CD14-positive monocyte (primary cell): Measurements from ENCODE around the gene SPAAR. TPM values are rescaled to one million over a fixed set of nuclear protein-coding genes. Genes with fewer than 3 reads are reported as not detected.

Experiments
- DNase-seq, 3 donors: peaks; one replicate each; pipeline ENCODE4 v3.0.0-alpha.2; 2011 to 2022
- H2AFZ ChIP-seq: 2 replicates; pipeline ENCODE4 v1.6.0; 2012; ENCODE audit warnings: mild to moderate bottlenecking, low read depth, low read length, inconsistent platforms; ENCODE audit not compliant: insufficient read depth, poor library complexity, severe bottlenecking
- H3K27ac ChIP-seq, 2 donors: 1 replicate in 1 of 2; 2 replicates in 1 of 2; pipeline ENCODE4 v1.5.1; 2012 to 2013; ENCODE audit warnings: low read length in 2 of 2, control low read depth in 1 of 2, inconsistent platforms in 1 of 2, low read depth in 1 of 2, mild to moderate bottlenecking in 1 of 2
- H3K27me3 ChIP-seq, 2 donors: one replicate each; pipeline versions ENCODE4 v1.6.0 to v1.6.1; 2011 to 2013; ENCODE audit warnings: low read length in 2 of 2; ENCODE audit not compliant: control insufficient read depth in 2 of 2, insufficient read depth in 2 of 2
- H3K36me3 ChIP-seq, 2 donors: replicated peaks in 1 of 2; 1 replicate in 1 of 2; 2 replicates in 1 of 2; pipeline versions ENCODE4 v1.5.1 to v1.6.1; 2012 to 2013; ENCODE audit warnings: low read length in 2 of 2, control low read depth in 1 of 2, inconsistent platforms in 1 of 2, mild to moderate bottlenecking in 1 of 2; ENCODE audit not compliant: insufficient read depth in 2 of 2, control insufficient read depth in 1 of 2
- H3K4me1 ChIP-seq, 2 donors: 1 replicate in 1 of 2; 2 replicates in 1 of 2; pipeline versions ENCODE4 v1.5.1 to v1.6.1; 2012 to 2013; ENCODE audit warnings: low read length in 2 of 2, control low read depth in 1 of 2, inconsistent platforms in 1 of 2, mild to moderate bottlenecking in 1 of 2, moderate library complexity in 1 of 2; ENCODE audit not compliant: insufficient read depth in 2 of 2, control insufficient read depth in 1 of 2
- H3K4me2 ChIP-seq: replicated peaks from 2 replicates; pipeline ENCODE3; 2012; ENCODE audit warnings: low read length, moderate library complexity, mild to moderate bottlenecking; ENCODE audit not compliant: poor library complexity, severe bottlenecking; ENCODE audit errors: extremely low read depth
- H3K4me3 ChIP-seq, 3 experiments: fragments of 200-600 bp in 1 of 3; sonication (generic) in 1 of 3; replicated peaks in 1 of 3; 1 replicate in 2 of 3; 2 replicates in 1 of 3; pipeline ENCODE4 v1.5.1; 2011 to 2013; ENCODE audit warnings: low read length in 3 of 3, mild to moderate bottlenecking in 3 of 3, control low read depth in 2 of 3, low read depth in 2 of 3, inconsistent platforms in 1 of 3, moderate library complexity in 1 of 3
- H3K79me2 ChIP-seq: 2 replicates; pipeline ENCODE4 v1.6.0; 2012; ENCODE audit warnings: mild to moderate bottlenecking, control low read depth, inconsistent platforms, low read length, moderate library complexity; ENCODE audit not compliant: insufficient read depth
- H3K9ac ChIP-seq: 2 replicates; pipeline ENCODE4 v1.6.0; 2017; ENCODE audit warnings: low read length, mild to moderate bottlenecking; ENCODE audit not compliant: insufficient read depth, poor library complexity, severe bottlenecking
- H3K9me3 ChIP-seq, 2 donors: replicated peaks in 1 of 2; 1 replicate in 1 of 2; 2 replicates in 1 of 2; pipeline versions ENCODE4 v1.5.1 to v1.6.1; 2012 to 2013; ENCODE audit warnings: low read length in 2 of 2, control low read depth in 1 of 2; ENCODE audit not compliant: control insufficient read depth in 1 of 2, insufficient read depth in 1 of 2
- H4K20me1 ChIP-seq: 2 replicates; pipeline ENCODE4 v1.6.0; 2012; ENCODE audit warnings: mild to moderate bottlenecking, low read length, control low read depth, moderate library complexity; ENCODE audit not compliant: insufficient read depth
- H3K27ac Mint-ChIP-seq, 7 donors: one replicate each; pipeline ENCODE4 v1.8.0; 2020; ENCODE audit warnings: mild to moderate bottlenecking in 7 of 7, mixed read lengths in 7 of 7, moderate library complexity in 6 of 7, inconsistent platforms in 2 of 7
- H3K27me3 Mint-ChIP-seq, 3 donors: one replicate each; pipeline ENCODE4 v1.8.0; 2021 to 2022; ENCODE audit warnings: low read depth in 3 of 3, mild to moderate bottlenecking in 3 of 3, mixed read lengths in 3 of 3, moderate library complexity in 3 of 3, inconsistent platforms in 1 of 3
- H3K36me3 Mint-ChIP-seq, 2 donors: one replicate each; pipeline ENCODE4 v1.8.0; 2020; ENCODE audit warnings: mixed read lengths in 2 of 2, inconsistent platforms in 1 of 2, mild to moderate bottlenecking in 1 of 2
- H3K4me1 Mint-ChIP-seq: one replicate; pipeline ENCODE4 v1.8.0; 2020; ENCODE audit warnings: mild to moderate bottlenecking, mixed read lengths
- H3K4me3 Mint-ChIP-seq, 2 donors: one replicate each; pipeline ENCODE4 v1.8.0; 2020; ENCODE audit warnings: mild to moderate bottlenecking in 2 of 2, mixed read lengths in 2 of 2, moderate library complexity in 1 of 2
- H3K9me3 Mint-ChIP-seq, 7 donors: one replicate each; pipeline ENCODE4 v1.8.0; 2020 to 2022; ENCODE audit warnings: mixed read lengths in 7 of 7, mild to moderate bottlenecking in 6 of 7, moderate library complexity in 6 of 7, inconsistent platforms in 2 of 7
- WGBS: methylation state at CpG from one replicate; pipeline ENCODE4 v1.1.5; 2013; ENCODE audit warnings: missing lambda C conversion rate; ENCODE audit not compliant: insufficient coverage; 5-methylcytosine and 5-hydroxymethylcytosine counted together
- intact Hi-C, 2 donors: fragments of 100-400 bp; cut with micrococcal nuclease; formaldehyde crosslinking; loops; one replicate each; pipeline versions ENCODE4 v1.15.0 to v1.15.1; 2023
- polyA minus RNA-seq: library from RNA; depleted of rRNA, polyadenylated mRNA; stranded (reverse); fragments of >200 nt; gene quantifications from 2 replicates; pipeline ENCODE4 v1.2.3, GENCODE V29; 2012
- polyA plus RNA-seq, 3 donors: library from polyadenylated mRNA; depleted of rRNA in 1 of 3; unstranded in 2 of 3; stranded (reverse) in 1 of 3; fragments of 300-500 nt in 2 of 3; fragments of >200 nt in 1 of 3; fragmentation: Illumina TruSeq in 2 of 3; gene quantifications; 1 replicate in 2 of 3; 2 replicates in 1 of 3; pipeline ENCODE4 v1.2.3, GENCODE V29; 2012 to 2021
- total RNA-seq, 12 experiments: library from RNA in 1 of 12; stranded (reverse) in 1 of 12; fragments of 120-200 nt in 1 of 12; gene quantifications; one replicate each; pipeline ENCODE4 v1.2.4 and lab custom pipeline; 2013 to 2026; ENCODE audit warnings: mixed read lengths in 6 of 12, inconsistent platforms in 1 of 12
- TF ChIP-seq, protein P1 (sequence below): fragments of 200-600 bp; IDR thresholded peaks from one replicate; pipeline ENCODE4 v1.8.0; 2022; ENCODE audit warnings: antibody characterized with exemption, mild to moderate bottlenecking

SPAAR gene, protein sequence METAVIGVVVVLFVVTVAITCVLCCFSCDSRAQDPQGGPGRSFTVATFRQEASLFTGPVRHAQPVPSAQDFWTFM
- not detected for total RNA-seq (2013)
- not detected for polyA plus RNA-seq
- polyA minus RNA-seq = not detected in 2 replicates
- 0 to 0.35 (median 0) reads per million in 11 experiments for total RNA-seq (lab: John Stamatoyannopoulos, UW)

GRCh38 chr9:35909274-35909673 is at the start of gene SPAAR:
Gene SPAAR (plus strand): TSS chr9:35909490. CDS start chr9:35910464, 974 bp downstream.
- TF ChIP-seq, protein P1, sequence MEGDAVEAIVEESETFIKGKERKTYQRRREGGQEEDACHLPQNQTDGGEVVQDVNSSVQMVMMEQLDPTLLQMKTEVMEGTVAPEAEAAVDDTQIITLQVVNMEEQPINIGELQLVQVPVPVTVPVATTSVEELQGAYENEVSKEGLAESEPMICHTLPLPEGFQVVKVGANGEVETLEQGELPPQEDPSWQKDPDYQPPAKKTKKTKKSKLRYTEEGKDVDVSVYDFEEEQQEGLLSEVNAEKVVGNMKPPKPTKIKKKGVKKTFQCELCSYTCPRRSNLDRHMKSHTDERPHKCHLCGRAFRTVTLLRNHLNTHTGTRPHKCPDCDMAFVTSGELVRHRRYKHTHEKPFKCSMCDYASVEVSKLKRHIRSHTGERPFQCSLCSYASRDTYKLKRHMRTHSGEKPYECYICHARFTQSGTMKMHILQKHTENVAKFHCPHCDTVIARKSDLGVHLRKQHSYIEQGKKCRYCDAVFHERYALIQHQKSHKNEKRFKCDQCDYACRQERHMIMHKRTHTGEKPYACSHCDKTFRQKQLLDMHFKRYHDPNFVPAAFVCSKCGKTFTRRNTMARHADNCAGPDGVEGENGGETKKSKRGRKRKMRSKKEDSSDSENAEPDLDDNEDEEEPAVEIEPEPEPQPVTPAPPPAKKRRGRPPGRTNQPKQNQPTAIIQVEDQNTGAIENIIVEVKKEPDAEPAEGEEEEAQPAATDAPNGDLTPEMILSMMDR = no peak
- Mint-ChIP-seq H3K4me1 (peaks cover 43% of the 10 kb centered on the region), H3K27me3 (peaks cover 0 to 8% (median 4%) of the 10 kb centered on the region in 3 donors), H3K27ac (peak within 1 kb of the TSS in 3 of 7 donors; percentile 9 to 63 (median 54)), H3K4me3 (no peak within 1 kb of the TSS), H3K36me3 (no peaks in the 10 kb centered on the region), H3K9me3 (peaks cover 0 to 2% (median 0%) of the 10 kb centered on the region in 7 donors)
- peaks cover 38 to 40% of the 10 kb centered on the region in 2 donors for H3K4me1 ChIP-seq
- peak within 1 kb of the TSS; percentile 55 for H3K4me2 ChIP-seq
- no peaks in the 10 kb centered on the region for H3K36me3 ChIP-seq
- no peaks in the 10 kb centered on the region for H3K79me2 ChIP-seq
- no peaks in the 10 kb centered on the region for H4K20me1 ChIP-seq
- no peaks in the 10 kb centered on the region for H3K27me3 ChIP-seq
- H3K4me3 ChIP-seq = peak within 1 kb of the TSS in 1 of 3 experiments; percentile 43
- DNase-seq = no peak
- H2AFZ ChIP-seq = peak within 1 kb of the TSS; percentile 42
- no peak within 1 kb of the TSS for H3K9ac ChIP-seq
- H3K9me3 ChIP-seq = no peaks in the 10 kb centered on the region
- 89% methylated on average over 11 of the region's 11 CpGs for WGBS
- peak within 1 kb of the TSS in 1 of 2 donors; percentile 49 for H3K27ac ChIP-seq
- intact Hi-C loops = no loop called here

- peaks cover 36 to 61% (median 48%) of the 10 kb centered on the region in 3 donors for H3K27me3 Mint-ChIP-seq
- WGBS = no CpG with 5 or more reads among the region's 3 CpGs
- no peak overlapping the region for H3K4me2 ChIP-seq
- H3K9me3 ChIP-seq = no peaks in the 10 kb centered on the region
- H3K4me3 ChIP-seq = no peak overlapping the region
- H3K9me3 Mint-ChIP-seq = peaks cover 0 to 4% (median 0%) of the 10 kb centered on the region in 7 donors
- DNase-seq = peak in 1 of 3 donors; percentile 2
- H3K27ac Mint-ChIP-seq = peak overlapping the region in 2 of 7 donors; percentile 8 to 42
- H3K4me1 Mint-ChIP-seq = peaks cover 22% of the 10 kb centered on the region
- H3K36me3 ChIP-seq = no peaks in the 10 kb centered on the region
- no peaks in the 10 kb centered on the region for H3K79me2 ChIP-seq
- peak overlapping the region in 1 of 2 donors; percentile 61 for H3K4me3 Mint-ChIP-seq
- no peak overlapping the region for H3K27ac ChIP-seq
- no peak overlapping the region for H3K9ac ChIP-seq
- peaks cover 5 to 49% of the 10 kb centered on the region in 2 donors for H3K27me3 ChIP-seq
- intact Hi-C loops = loop anchor here in 1 of 2 donors (10.0 kb wide), 1 partner anchor 55 kb away; no protein-coding TSS in a partner anchor
- H2AFZ ChIP-seq = no peak overlapping the region
- peaks cover 4 to 19% of the 10 kb centered on the region in 2 donors for H3K4me1 ChIP-seq
- H3K36me3 Mint-ChIP-seq = peaks cover 0 to 2% of the 10 kb centered on the region in 2 donors
- no peaks in the 10 kb centered on the region for H4K20me1 ChIP-seq
- TF ChIP-seq, protein P1 = no peak
Measured at GRCh38 chr9:35859990-35860339, 49.3 kb upstream of the SPAAR start.
